CD14-positive monocyte (primary cell): ENCODE data around the gene ATP5PD. TPM values are rescaled to one million over a fixed set of nuclear protein-coding genes. Genes with fewer than 3 reads are reported as not detected.

Experiments used
- DNase-seq, 3 donors: peaks; one replicate each; pipeline ENCODE4 v3.0.0-alpha.2; 2011 to 2022
- H2AFZ ChIP-seq: 2 replicates; pipeline ENCODE4 v1.6.0; 2012; ENCODE audit warnings: mild to moderate bottlenecking, low read depth, low read length, inconsistent platforms; ENCODE audit not compliant: insufficient read depth, poor library complexity, severe bottlenecking
- H3K27ac ChIP-seq, 2 donors: 1 replicate in 1 of 2; 2 replicates in 1 of 2; pipeline ENCODE4 v1.5.1; 2012 to 2013; ENCODE audit warnings: low read length in 2 of 2, control low read depth in 1 of 2, inconsistent platforms in 1 of 2, low read depth in 1 of 2, mild to moderate bottlenecking in 1 of 2
- H3K27me3 ChIP-seq, 2 donors: one replicate each; pipeline versions ENCODE4 v1.6.0 to v1.6.1; 2011 to 2013; ENCODE audit warnings: low read length in 2 of 2; ENCODE audit not compliant: control insufficient read depth in 2 of 2, insufficient read depth in 2 of 2
- H3K36me3 ChIP-seq, 2 donors: replicated peaks in 1 of 2; 1 replicate in 1 of 2; 2 replicates in 1 of 2; pipeline versions ENCODE4 v1.5.1 to v1.6.1; 2012 to 2013; ENCODE audit warnings: low read length in 2 of 2, control low read depth in 1 of 2, inconsistent platforms in 1 of 2, mild to moderate bottlenecking in 1 of 2; ENCODE audit not compliant: insufficient read depth in 2 of 2, control insufficient read depth in 1 of 2
- H3K4me1 ChIP-seq, 2 donors: 1 replicate in 1 of 2; 2 replicates in 1 of 2; pipeline versions ENCODE4 v1.5.1 to v1.6.1; 2012 to 2013; ENCODE audit warnings: low read length in 2 of 2, control low read depth in 1 of 2, inconsistent platforms in 1 of 2, mild to moderate bottlenecking in 1 of 2, moderate library complexity in 1 of 2; ENCODE audit not compliant: insufficient read depth in 2 of 2, control insufficient read depth in 1 of 2
- H3K4me2 ChIP-seq: replicated peaks from 2 replicates; pipeline ENCODE3; 2012; ENCODE audit warnings: low read length, moderate library complexity, mild to moderate bottlenecking; ENCODE audit not compliant: poor library complexity, severe bottlenecking; ENCODE audit errors: extremely low read depth
- H3K4me3 ChIP-seq, 3 experiments: fragments of 200-600 bp in 1 of 3; sonication (generic) in 1 of 3; replicated peaks in 1 of 3; 1 replicate in 2 of 3; 2 replicates in 1 of 3; pipeline ENCODE4 v1.5.1; 2011 to 2013; ENCODE audit warnings: low read length in 3 of 3, mild to moderate bottlenecking in 3 of 3, control low read depth in 2 of 3, low read depth in 2 of 3, inconsistent platforms in 1 of 3, moderate library complexity in 1 of 3
- H3K79me2 ChIP-seq: 2 replicates; pipeline ENCODE4 v1.6.0; 2012; ENCODE audit warnings: mild to moderate bottlenecking, control low read depth, inconsistent platforms, low read length, moderate library complexity; ENCODE audit not compliant: insufficient read depth
- H3K9ac ChIP-seq: 2 replicates; pipeline ENCODE4 v1.6.0; 2017; ENCODE audit warnings: low read length, mild to moderate bottlenecking; ENCODE audit not compliant: insufficient read depth, poor library complexity, severe bottlenecking
- H3K9me3 ChIP-seq, 2 donors: replicated peaks in 1 of 2; 1 replicate in 1 of 2; 2 replicates in 1 of 2; pipeline versions ENCODE4 v1.5.1 to v1.6.1; 2012 to 2013; ENCODE audit warnings: low read length in 2 of 2, control low read depth in 1 of 2; ENCODE audit not compliant: control insufficient read depth in 1 of 2, insufficient read depth in 1 of 2
- H4K20me1 ChIP-seq: 2 replicates; pipeline ENCODE4 v1.6.0; 2012; ENCODE audit warnings: mild to moderate bottlenecking, low read length, control low read depth, moderate library complexity; ENCODE audit not compliant: insufficient read depth
- H3K27ac Mint-ChIP-seq, 7 donors: one replicate each; pipeline ENCODE4 v1.8.0; 2020; ENCODE audit warnings: mild to moderate bottlenecking in 7 of 7, mixed read lengths in 7 of 7, moderate library complexity in 6 of 7, inconsistent platforms in 2 of 7
- H3K27me3 Mint-ChIP-seq, 3 donors: one replicate each; pipeline ENCODE4 v1.8.0; 2021 to 2022; ENCODE audit warnings: low read depth in 3 of 3, mild to moderate bottlenecking in 3 of 3, mixed read lengths in 3 of 3, moderate library complexity in 3 of 3, inconsistent platforms in 1 of 3
- H3K36me3 Mint-ChIP-seq, 2 donors: one replicate each; pipeline ENCODE4 v1.8.0; 2020; ENCODE audit warnings: mixed read lengths in 2 of 2, inconsistent platforms in 1 of 2, mild to moderate bottlenecking in 1 of 2
- H3K4me1 Mint-ChIP-seq: one replicate; pipeline ENCODE4 v1.8.0; 2020; ENCODE audit warnings: mild to moderate bottlenecking, mixed read lengths
- H3K4me3 Mint-ChIP-seq, 2 donors: one replicate each; pipeline ENCODE4 v1.8.0; 2020; ENCODE audit warnings: mild to moderate bottlenecking in 2 of 2, mixed read lengths in 2 of 2, moderate library complexity in 1 of 2
- H3K9me3 Mint-ChIP-seq, 7 donors: one replicate each; pipeline ENCODE4 v1.8.0; 2020 to 2022; ENCODE audit warnings: mixed read lengths in 7 of 7, mild to moderate bottlenecking in 6 of 7, moderate library complexity in 6 of 7, inconsistent platforms in 2 of 7
- WGBS: methylation state at CpG from one replicate; pipeline ENCODE4 v1.1.5; 2013; ENCODE audit warnings: missing lambda C conversion rate; ENCODE audit not compliant: insufficient coverage; 5-methylcytosine and 5-hydroxymethylcytosine counted together
- intact Hi-C, 2 donors: fragments of 100-400 bp; cut with micrococcal nuclease; formaldehyde crosslinking; loops; one replicate each; pipeline versions ENCODE4 v1.15.0 to v1.15.1; 2023
- polyA plus RNA-seq, 3 donors: library from polyadenylated mRNA; depleted of rRNA in 1 of 3; unstranded in 2 of 3; stranded (reverse) in 1 of 3; fragments of 300-500 nt in 2 of 3; fragments of >200 nt in 1 of 3; fragmentation: Illumina TruSeq in 2 of 3; gene quantifications; 1 replicate in 2 of 3; 2 replicates in 1 of 3; pipeline ENCODE4 v1.2.3, GENCODE V29; 2012 to 2021
- TF ChIP-seq, protein P1 (sequence below): fragments of 200-600 bp; IDR thresholded peaks from one replicate; pipeline ENCODE4 v1.8.0; 2022; ENCODE audit warnings: antibody characterized with exemption, mild to moderate bottlenecking

The ATP5PD gene
- polyA plus RNA-seq, 3 donors = 139 to 451 (median 437) TPM

DNA sequence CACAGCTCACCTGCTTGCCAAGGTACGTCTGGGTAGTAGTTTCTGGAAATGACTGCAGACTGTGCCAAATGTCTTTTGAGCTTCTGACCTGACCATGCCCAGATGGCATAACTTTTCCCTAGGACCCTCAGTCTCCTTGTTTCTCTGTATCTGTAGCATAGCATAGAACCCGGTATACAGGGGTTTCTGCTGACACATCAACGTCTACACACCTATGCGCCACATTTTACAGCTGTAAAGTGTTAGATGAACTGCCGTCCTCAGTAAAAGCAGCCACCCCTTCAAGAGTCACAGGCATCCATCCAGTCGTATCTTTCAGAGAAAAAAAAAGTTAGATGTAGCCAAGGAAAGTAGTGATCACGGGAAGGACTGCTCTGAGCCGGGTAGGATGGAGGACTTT lies 17.7 kb upstream of the ATP5PD start:
- Mint-ChIP-seq H3K36me3 (peaks cover 51 to 59% of the 10 kb centered on the region in 2 donors), H3K27me3 (peaks cover 0 to 3% (median 1%) of the 10 kb centered on the region in 3 donors), H3K27ac (no peak overlapping the region), H3K4me3 (no peak overlapping the region), H3K9me3 (no peaks in the 10 kb centered on the region), H3K4me1 (peaks cover 17% of the 10 kb centered on the region)
- Histone ChIP-seq H3K9me3 (no peaks in the 10 kb centered on the region), H3K27ac (no peak overlapping the region), H3K36me3 (peaks cover 38 to 59% of the 10 kb centered on the region in 2 donors), H2AFZ (no peak overlapping the region), H3K79me2 (no peaks in the 10 kb centered on the region), H4K20me1 (no peaks in the 10 kb centered on the region), H3K4me2 (no peak overlapping the region), H3K4me1 (peaks cover 7 to 9% of the 10 kb centered on the region in 2 donors), H3K27me3 (no peaks in the 10 kb centered on the region), H3K4me3 (no peak overlapping the region), H3K9ac (no peak overlapping the region)
- WGBS = 100% methylated on average over 3 of the region's 8 CpGs
- TF ChIP-seq, protein P1, sequence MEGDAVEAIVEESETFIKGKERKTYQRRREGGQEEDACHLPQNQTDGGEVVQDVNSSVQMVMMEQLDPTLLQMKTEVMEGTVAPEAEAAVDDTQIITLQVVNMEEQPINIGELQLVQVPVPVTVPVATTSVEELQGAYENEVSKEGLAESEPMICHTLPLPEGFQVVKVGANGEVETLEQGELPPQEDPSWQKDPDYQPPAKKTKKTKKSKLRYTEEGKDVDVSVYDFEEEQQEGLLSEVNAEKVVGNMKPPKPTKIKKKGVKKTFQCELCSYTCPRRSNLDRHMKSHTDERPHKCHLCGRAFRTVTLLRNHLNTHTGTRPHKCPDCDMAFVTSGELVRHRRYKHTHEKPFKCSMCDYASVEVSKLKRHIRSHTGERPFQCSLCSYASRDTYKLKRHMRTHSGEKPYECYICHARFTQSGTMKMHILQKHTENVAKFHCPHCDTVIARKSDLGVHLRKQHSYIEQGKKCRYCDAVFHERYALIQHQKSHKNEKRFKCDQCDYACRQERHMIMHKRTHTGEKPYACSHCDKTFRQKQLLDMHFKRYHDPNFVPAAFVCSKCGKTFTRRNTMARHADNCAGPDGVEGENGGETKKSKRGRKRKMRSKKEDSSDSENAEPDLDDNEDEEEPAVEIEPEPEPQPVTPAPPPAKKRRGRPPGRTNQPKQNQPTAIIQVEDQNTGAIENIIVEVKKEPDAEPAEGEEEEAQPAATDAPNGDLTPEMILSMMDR = no peak
- no peak for DNase-seq
- intact Hi-C loops = no loop called here

GRCh38 chr17:75064040-75064439 lies 17.3 kb upstream of the ATP5PD start:
- H3K4me1 ChIP-seq = peaks cover 7 to 9% of the 10 kb centered on the region in 2 donors
- peaks cover 0 to 3% (median 1%) of the 10 kb centered on the region in 3 donors for H3K27me3 Mint-ChIP-seq
- TF ChIP-seq, protein P1 = no peak
- DNase-seq = no peak
- no peaks in the 10 kb centered on the region for H3K27me3 ChIP-seq
- no peak overlapping the region for H3K4me2 ChIP-seq
- H3K9me3 Mint-ChIP-seq = no peaks in the 10 kb centered on the region
- H3K9me3 ChIP-seq = no peaks in the 10 kb centered on the region
- intact Hi-C loops = no loop called here
- H4K20me1 ChIP-seq = no peaks in the 10 kb centered on the region
- H3K4me1 Mint-ChIP-seq = peaks cover 19% of the 10 kb centered on the region
- peak overlapping the region in 1 of 7 donors; percentile 3 for H3K27ac Mint-ChIP-seq
- no peak overlapping the region for H2AFZ ChIP-seq
- H3K4me3 Mint-ChIP-seq = no peak overlapping the region
- H3K4me3 ChIP-seq = no peak overlapping the region
- no peaks in the 10 kb centered on the region for H3K79me2 ChIP-seq
- no peak overlapping the region for H3K27ac ChIP-seq
- peaks cover 38 to 63% of the 10 kb centered on the region in 2 donors for H3K36me3 ChIP-seq
- peaks cover 53 to 63% of the 10 kb centered on the region in 2 donors for H3K36me3 Mint-ChIP-seq
- WGBS = 100% methylated on average over 6 of the region's 11 CpGs
- no peak overlapping the region for H3K9ac ChIP-seq
